MCF 10A (cell line): Measurements from ENCODE around the gene PAIP2. TPM values are rescaled to one million over a fixed set of nuclear protein-coding genes. Genes with fewer than 3 reads are reported as not detected.
A peak's percentile ranks its signal among the peaks of the same experiment; 100 is the strongest.
"Not testable (repeated sequence)": the region's sequence is repeated elsewhere in the genome, so short reads cannot be mapped to it uniquely, and the experiment has no call there.

Source experiments
- BruUV-seq: library from RNA; stranded (reverse); fragments of 400-500 nt; replicated peaks from 2 replicates; lab custom pipeline; 2021; lab: Mats Ljungman, UMichigan
- CTCF ChIA-PET: fragments of 300-600 bp; sonication (Branson Sonifier 250); formaldehyde crosslinking; extraction: SDS; loops from one replicate; lab custom pipeline; 2021; ENCODE audit warnings: antibody characterized with exemption, inconsistent platforms; lab: Yijun Ruan, JAX
- POLR2A ChIA-PET: fragments of 300-600, 350-650 bp; sonication (Branson Sonifier 250); formaldehyde crosslinking; extraction: SDS; loops from one replicate; lab custom pipeline; 2020; ENCODE audit warnings: antibody characterized with exemption, inconsistent platforms; lab: Yijun Ruan, JAX
- DNase-seq: peaks from one replicate; pipeline ENCODE4 v3.0.0-alpha.2; 2018; ENCODE audit not compliant: unreplicated experiment
- H3K27ac Mint-ChIP-seq: one replicate; pipeline ENCODE4 v1.8.0; 2022; ENCODE audit warnings: mild to moderate bottlenecking, low read depth, mixed read lengths; ENCODE audit not compliant: unreplicated experiment
- H3K27me3 Mint-ChIP-seq: one replicate; pipeline ENCODE4 v1.8.0; 2022; ENCODE audit warnings: mixed read lengths; ENCODE audit not compliant: insufficient read depth, unreplicated experiment
- H3K36me3 Mint-ChIP-seq: one replicate; pipeline ENCODE4 v1.8.0; 2022; ENCODE audit warnings: mild to moderate bottlenecking, moderate library complexity, mixed read lengths; ENCODE audit not compliant: insufficient read depth, unreplicated experiment
- H3K4me1 Mint-ChIP-seq: one replicate; pipeline ENCODE4 v1.8.0; 2022; ENCODE audit warnings: mixed read lengths; ENCODE audit not compliant: insufficient read depth, unreplicated experiment
- H3K4me3 Mint-ChIP-seq: one replicate; pipeline ENCODE4 v1.8.0; 2022; ENCODE audit warnings: mild to moderate bottlenecking, moderate library complexity, mixed read lengths; ENCODE audit not compliant: unreplicated experiment
- H3K9me3 Mint-ChIP-seq: one replicate; pipeline ENCODE4 v1.8.0; 2022; ENCODE audit warnings: mixed read lengths; ENCODE audit not compliant: unreplicated experiment
- intact Hi-C: fragments of 100-400 bp; cut with micrococcal nuclease; formaldehyde crosslinking; loops from 2 replicates; pipeline ENCODE4 v1.14.1; 2022
- total RNA-seq: library from RNA; stranded (reverse); gene quantifications from 2 replicates; pipeline ENCODE4 v1.2.3, GENCODE V29; 2022
- TF ChIP-seq, protein P1 (sequence below): fragments of 200-600 bp; IDR thresholded peaks from one replicate; pipeline ENCODE4 v1.8.0; 2022; ENCODE audit warnings: antibody characterized with exemption, mild to moderate bottlenecking; ENCODE audit not compliant: unreplicated experiment

The PAIP2 gene
- total RNA-seq, 1 experiment from 2014 or later: 108 TPM

DNA sequence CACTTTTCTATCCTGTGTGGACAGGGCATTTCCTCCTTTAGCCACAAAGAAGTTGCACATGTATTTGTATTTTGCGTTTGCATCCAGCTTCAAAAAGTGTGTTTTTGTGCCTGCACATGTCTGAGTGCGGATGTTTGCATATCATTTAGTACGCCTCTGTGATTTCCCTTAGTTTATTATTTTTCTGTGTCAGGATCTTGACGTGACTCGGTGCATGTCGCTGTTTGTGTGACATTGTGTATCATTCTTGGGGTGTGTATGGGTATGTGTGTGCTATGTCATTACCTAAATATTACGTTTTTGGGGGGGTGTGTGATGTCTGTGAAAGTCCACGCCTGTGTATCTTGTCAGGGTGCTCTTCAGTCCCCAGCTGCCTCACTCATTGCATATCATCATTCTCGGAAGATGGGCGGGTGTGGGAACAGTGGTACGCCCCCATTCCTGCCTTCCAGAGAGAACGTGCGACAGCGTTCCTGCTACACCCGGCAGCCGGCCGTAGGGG lies 416 bp upstream of the PAIP2 start:
- DNase-seq: no peak
- Mint-ChIP-seq H3K27ac (peak overlapping the region; percentile 100), H3K4me3 (peak overlapping the region; percentile 97), H3K4me1 (peaks cover 20% of the 10 kb centered on the region), H3K9me3 (no peaks in the 10 kb centered on the region), H3K27me3 (no peaks in the 10 kb centered on the region), H3K36me3 (peaks cover 43% of the 10 kb centered on the region)
- ChIA-PET POLR2A (interaction anchor here (0.6 to 4.1 kb wide), 38 partner anchors 9 to 884 kb away, joined by 3 to 107 read pairs (median 8); partner anchors contain the start of genes DNAJC18, ETF1, HSPA9 and MATR3), CTCF (interaction anchor here (0.6 to 3.1 kb wide), 19 partner anchors 9 to 554 kb away, joined by 3 to 16 read pairs (median 4); no protein-coding TSS in a partner anchor)
- BruUV-seq: no TSS peak
- intact Hi-C loops: loop anchor here (2.0 kb wide), 2 partner anchors 48 to 62 kb away; partner anchors contain the start of gene MATR3
- TF ChIP-seq, protein P1, sequence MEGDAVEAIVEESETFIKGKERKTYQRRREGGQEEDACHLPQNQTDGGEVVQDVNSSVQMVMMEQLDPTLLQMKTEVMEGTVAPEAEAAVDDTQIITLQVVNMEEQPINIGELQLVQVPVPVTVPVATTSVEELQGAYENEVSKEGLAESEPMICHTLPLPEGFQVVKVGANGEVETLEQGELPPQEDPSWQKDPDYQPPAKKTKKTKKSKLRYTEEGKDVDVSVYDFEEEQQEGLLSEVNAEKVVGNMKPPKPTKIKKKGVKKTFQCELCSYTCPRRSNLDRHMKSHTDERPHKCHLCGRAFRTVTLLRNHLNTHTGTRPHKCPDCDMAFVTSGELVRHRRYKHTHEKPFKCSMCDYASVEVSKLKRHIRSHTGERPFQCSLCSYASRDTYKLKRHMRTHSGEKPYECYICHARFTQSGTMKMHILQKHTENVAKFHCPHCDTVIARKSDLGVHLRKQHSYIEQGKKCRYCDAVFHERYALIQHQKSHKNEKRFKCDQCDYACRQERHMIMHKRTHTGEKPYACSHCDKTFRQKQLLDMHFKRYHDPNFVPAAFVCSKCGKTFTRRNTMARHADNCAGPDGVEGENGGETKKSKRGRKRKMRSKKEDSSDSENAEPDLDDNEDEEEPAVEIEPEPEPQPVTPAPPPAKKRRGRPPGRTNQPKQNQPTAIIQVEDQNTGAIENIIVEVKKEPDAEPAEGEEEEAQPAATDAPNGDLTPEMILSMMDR: no peak

DNA sequence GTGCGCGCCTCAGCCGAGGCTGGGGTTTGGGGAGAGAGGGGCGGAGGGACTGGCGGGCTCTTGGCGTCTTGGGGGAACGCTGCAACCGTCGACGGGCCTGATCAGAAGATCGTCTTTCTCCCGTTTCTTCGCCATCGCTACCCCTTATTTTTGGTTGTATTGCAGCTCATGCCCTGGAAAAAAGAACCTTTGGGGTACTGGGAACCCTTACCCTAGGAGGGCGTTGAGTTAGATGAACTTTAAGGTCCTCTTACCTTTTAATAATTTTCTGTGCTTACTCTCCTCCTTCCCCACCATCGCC lies 719 bp downstream of the PAIP2 start:
- TF ChIP-seq, protein P1: no peak
- Mint-ChIP-seq H3K9me3 (no peaks in the 10 kb centered on the region), H3K27me3 (no peaks in the 10 kb centered on the region), H3K27ac (peak overlapping the region; percentile 100), H3K4me3 (peak overlapping the region; percentile 97), H3K4me1 (peaks cover 20% of the 10 kb centered on the region), H3K36me3 (peaks cover 51% of the 10 kb centered on the region)
- BruUV-seq: no TSS peak
- intact Hi-C loops: no loop called here
- ChIA-PET POLR2A (interaction anchor here (0.6 to 4.1 kb wide), 42 partner anchors 9 to 799 kb away, joined by 3 to 107 read pairs (median 7); partner anchors contain the start of genes DNAJC18, ETF1, HSPA9 and MATR3), CTCF (interaction anchor here (0.6 to 3.1 kb wide), 17 partner anchors 10 to 1305 kb away, joined by 3 to 16 read pairs (median 4); partner anchors contain the start of gene MATR3)
- DNase-seq: no peak

DNA sequence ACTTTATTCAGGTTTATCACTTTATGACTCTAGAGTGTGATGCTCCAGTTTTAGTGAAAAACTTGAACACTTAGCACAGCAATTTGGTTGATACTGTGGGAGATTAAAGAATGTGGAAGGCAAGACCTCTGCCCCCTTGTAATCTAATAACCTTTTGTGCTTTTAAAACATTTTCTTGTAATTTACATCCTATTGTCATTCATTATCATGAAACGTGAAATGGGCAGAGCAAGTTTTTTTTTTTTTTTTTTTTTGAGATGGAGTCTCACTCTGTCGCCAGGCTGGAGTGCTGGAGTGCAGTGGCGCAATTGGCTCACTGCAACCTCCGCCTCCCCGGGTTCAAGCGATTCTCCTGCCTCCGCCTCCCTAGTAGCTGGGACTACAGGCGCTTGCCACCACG lies 1.8 kb downstream of the PAIP2 start:
- peak overlapping the region; percentile 100 for H3K27ac Mint-ChIP-seq
- peaks cover 20% of the 10 kb centered on the region for H3K4me1 Mint-ChIP-seq
- ChIA-PET CTCF (interaction anchor here (0.5 to 0.7 kb wide), 2 partner anchors 59 to 898 kb away, joined by 3 to 4 read pairs; no protein-coding TSS in a partner anchor), POLR2A (interaction anchor here (0.7 to 4.1 kb wide), 3 partner anchors 10 to 34 kb away, joined by 5 to 43 read pairs (median 5); no protein-coding TSS in a partner anchor)
- peaks cover 58% of the 10 kb centered on the region for H3K36me3 Mint-ChIP-seq
- H3K9me3 Mint-ChIP-seq: no peaks in the 10 kb centered on the region
- peak overlapping the region; percentile 97 for H3K4me3 Mint-ChIP-seq
- DNase-seq: no peak
- TF ChIP-seq, protein P1: no peak
- no peaks in the 10 kb centered on the region for H3K27me3 Mint-ChIP-seq
- no TSS peak for BruUV-seq
- intact Hi-C loops: no loop called here

DNA sequence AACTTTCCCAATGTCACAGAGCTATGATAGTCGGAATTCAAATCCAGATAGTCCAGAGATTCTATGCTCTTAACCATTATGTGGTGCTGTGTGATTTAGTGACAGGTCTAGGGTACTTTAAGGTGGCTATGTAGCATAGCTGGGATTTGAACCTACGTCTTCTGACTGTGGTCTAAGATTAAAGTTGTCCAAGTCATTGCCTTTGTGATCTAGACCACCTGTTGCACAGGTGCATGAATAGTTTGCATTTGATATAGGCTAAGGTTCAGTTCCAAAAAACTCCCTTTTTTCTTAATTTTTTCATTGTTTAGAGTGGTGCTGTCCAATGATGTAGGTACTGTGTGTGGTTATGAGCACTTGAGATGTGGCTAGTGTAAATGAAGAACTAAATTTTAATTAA lies 2.5 kb downstream of the PAIP2 start:
- intact Hi-C loops: no loop called here
- Mint-ChIP-seq H3K27ac (no peak overlapping the region), H3K27me3 (no peaks in the 10 kb centered on the region)

DNA sequence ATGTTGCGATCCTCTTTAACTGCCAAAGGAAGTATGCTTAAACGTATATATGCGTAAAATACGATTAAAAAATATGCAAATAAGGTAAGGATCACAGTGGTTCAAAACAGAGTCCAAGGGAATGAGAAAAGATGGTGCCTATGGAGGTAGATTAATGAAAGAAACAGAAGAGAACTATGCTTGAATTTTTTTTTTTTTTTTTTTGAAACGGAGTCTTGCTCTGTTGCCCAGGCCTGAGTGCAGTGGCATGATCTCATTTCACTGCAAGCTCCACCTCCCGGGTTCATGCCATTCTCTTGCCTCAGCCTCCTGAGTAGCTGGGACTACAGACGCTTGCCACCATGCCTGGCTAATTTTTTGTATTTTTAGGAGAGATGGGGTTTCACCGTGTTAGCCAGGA lies 3.8 kb downstream of the PAIP2 start:
- H3K4me3 Mint-ChIP-seq, H3K9me3 Mint-ChIP-seq, CTCF ChIA-PET, BruUV-seq, intact Hi-C loops, DNase-seq, H3K27me3 Mint-ChIP-seq, H3K27ac Mint-ChIP-seq: not testable (repeated sequence)
- Mint-ChIP-seq H3K4me1 (peaks cover 26% of the 10 kb centered on the region), H3K36me3 (peaks cover 73% of the 10 kb centered on the region)
- POLR2A ChIA-PET: interaction anchor here (1.0 kb wide), 1 partner anchor 19 kb away, joined by 3 read pairs; no protein-coding TSS in a partner anchor

More for the DNA sequence above, 2.5 kb downstream of the PAIP2 start:
- POLR2A ChIA-PET: interaction anchor here (0.6 to 1.1 kb wide), 4 partner anchors 10 to 72 kb away, joined by 3 to 5 read pairs (median 4); no protein-coding TSS in a partner anchor
- Mint-ChIP-seq H3K4me3 (no peak overlapping the region), H3K36me3 (peaks cover 65% of the 10 kb centered on the region), H3K9me3 (no peaks in the 10 kb centered on the region), H3K4me1 (peaks cover 26% of the 10 kb centered on the region)
- TF ChIP-seq, protein P1: no peak
- CTCF ChIA-PET: interaction anchor here (0.5 to 0.7 kb wide), 3 partner anchors 27 to 899 kb away, joined by 3 to 4 read pairs (median 3); no protein-coding TSS in a partner anchor
- DNase-seq: no peak
- no TSS peak for BruUV-seq

DNA sequence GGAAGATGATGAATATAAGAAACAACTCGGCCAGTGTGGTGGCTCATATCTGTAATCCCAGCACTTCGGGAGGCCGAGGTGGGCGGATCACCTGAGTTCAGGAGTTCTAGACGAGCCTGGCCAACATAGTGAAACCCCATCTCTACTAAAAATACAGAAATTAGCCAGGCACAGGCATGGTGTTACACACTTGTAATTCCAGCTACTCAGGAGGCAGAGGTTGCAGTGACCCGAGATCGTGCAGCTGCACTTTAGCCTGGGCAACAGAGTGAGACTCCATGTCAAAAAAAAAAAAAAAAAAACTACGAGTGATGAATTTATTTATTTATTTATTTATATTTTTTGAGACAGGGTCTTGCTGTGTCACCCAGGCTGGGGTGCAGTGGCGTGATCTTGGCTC lies 6.2 kb downstream of the PAIP2 start:
- BruUV-seq, H3K9me3 Mint-ChIP-seq, H3K4me3 Mint-ChIP-seq, H3K27me3 Mint-ChIP-seq, POLR2A ChIA-PET, DNase-seq, intact Hi-C loops, H3K27ac Mint-ChIP-seq: not testable (repeated sequence)
- Mint-ChIP-seq H3K4me1 (peaks cover 21% of the 10 kb centered on the region), H3K36me3 (peaks cover 74% of the 10 kb centered on the region)
- CTCF ChIA-PET: interaction anchor here (0.6 to 0.7 kb wide), 3 partner anchors 18 to 496 kb away, joined by 3 to 4 read pairs (median 3); no protein-coding TSS in a partner anchor
